Kidney capillary endothelial cell (primary cell): ENCODE measurements around the gene BRD2.
A peak's percentile ranks its signal among the peaks of the same experiment; 100 is the strongest.

Source experiments
- DNase-seq: peaks from one replicate; pipeline ENCODE4 v3.0.0-alpha.2; 2018; ENCODE audit warnings: low spot score

BRD2 gene

GRCh38 chr6:32949113-32949512 lies 19.3 kb upstream of the BRD2 start:
- DNase-seq, result no peak

GRCh38 chr6:32950010-32950409 lies 18.4 kb upstream of the BRD2 start:
- DNase-seq, result no peak

GRCh38 chr6:32950449-32950848 lies 17.9 kb upstream of the BRD2 start:
- DNase-seq, result no peak

GRCh38 chr6:32952817-32953739 lies 15.3 kb upstream of the BRD2 start, which contains the start of gene HLA-DMA:
TSS of gene HLA-DMA (minus strand) at chr6:32953097. CDS start at chr6:32953036, 61 bp downstream.
- peak; percentile 61 for DNase-seq

- DNase-seq, result no peak
Measured at GRCh38 chr6:32953775-32954174, 14.6 kb upstream of the BRD2 start.

- no peak for DNase-seq
Measured at GRCh38 chr6:32954267-32954666, 14.1 kb upstream of the BRD2 start.

- DNase-seq, result no peak
Measured at GRCh38 chr6:32954986-32955802, 13.2 kb upstream of the BRD2 start.

GRCh38 chr6:32956176-32956575 lies 12.2 kb upstream of the BRD2 start:
- DNase-seq, result no peak

- no peak for DNase-seq
Measured at GRCh38 chr6:32960563-32960962, 7.8 kb upstream of the BRD2 start.

GRCh38 chr6:32962213-32962826 lies 6.1 kb upstream of the BRD2 start:
- DNase-seq, result no peak

GRCh38 chr6:32963866-32964265 lies 4.5 kb upstream of the BRD2 start:
- no peak for DNase-seq

GRCh38 chr6:32964776-32965175 lies 3.6 kb upstream of the BRD2 start:
- DNase-seq, result no peak

- peak; percentile 51 for DNase-seq
Measured at GRCh38 chr6:32967151-32968091, 973 bp upstream of the BRD2 start.

- DNase-seq, result peak; percentile 54
Measured at GRCh38 chr6:32968867-32969684, 682 bp downstream of the BRD2 start.

GRCh38 chr6:32969685-32970412 lies 1.5 kb downstream of the BRD2 start:
- peak; percentile 77 for DNase-seq

- DNase-seq, result peak; percentile 71
Measured at GRCh38 chr6:32970413-32971241, 2.2 kb downstream of the BRD2 start.

GRCh38 chr6:32971242-32971580 lies 2.8 kb downstream of the BRD2 start:
- no peak for DNase-seq

GRCh38 chr6:32971581-32972352 lies 3.4 kb downstream of the BRD2 start:
- peak; percentile 97 for DNase-seq
